BJ (cell line): Measurements from ENCODE around the gene ACAD8. TPM values are rescaled to one million over a fixed set of nuclear protein-coding genes. Genes with fewer than 3 reads are reported as not detected.

Source experiments
- CTCF ChIA-PET: fragments of 350-600 bp; formaldehyde crosslinking; extraction: SDS; loops from one replicate; lab custom pipeline; 2021; ENCODE audit warnings: antibody characterized with exemption, inconsistent platforms; lab: Yijun Ruan, JAX
- POLR2A ChIA-PET: fragments of 300-600 bp; sonication (Branson Sonifier 250); formaldehyde crosslinking; extraction: SDS; loops from one replicate; lab custom pipeline; 2021; ENCODE audit warnings: antibody characterized with exemption; lab: Charles Lee
- DNase-seq: peaks from one replicate; pipeline ENCODE4 v3.0.0-alpha.2; 2011; ENCODE audit warnings: low read depth
- H3K27me3 ChIP-seq: 2 replicates; pipeline ENCODE4 v1.6.0; 2011; ENCODE audit warnings: low read length; ENCODE audit not compliant: control insufficient read depth, insufficient read depth
- H3K36me3 ChIP-seq: 2 replicates; pipeline ENCODE4 v1.5.1; 2011; ENCODE audit warnings: low read length; ENCODE audit not compliant: control insufficient read depth, insufficient read depth
- H3K4me3 ChIP-seq: 2 replicates; pipeline ENCODE4 v1.5.1; 2011; ENCODE audit warnings: low read depth, mild to moderate bottlenecking, control low read depth, low read length
- polyA plus RNA-seq: library from polyadenylated mRNA; depleted of rRNA; stranded (reverse); fragments of >200 nt; gene quantifications from 2 replicates; pipeline ENCODE4 v1.2.3, GENCODE V29; 2011
- TF ChIP-seq, protein P1 (sequence below): IDR thresholded peaks from 2 replicates; pipeline ENCODE4 v1.5.1; 2011; ENCODE audit warnings: low read depth, mild to moderate bottlenecking, control low read depth, inconsistent platforms, low read length, moderate library complexity; ENCODE audit not compliant: insufficient read depth

Gene ACAD8
- polyA plus RNA-seq, 1 experiment, result 19.4 TPM

DNA sequence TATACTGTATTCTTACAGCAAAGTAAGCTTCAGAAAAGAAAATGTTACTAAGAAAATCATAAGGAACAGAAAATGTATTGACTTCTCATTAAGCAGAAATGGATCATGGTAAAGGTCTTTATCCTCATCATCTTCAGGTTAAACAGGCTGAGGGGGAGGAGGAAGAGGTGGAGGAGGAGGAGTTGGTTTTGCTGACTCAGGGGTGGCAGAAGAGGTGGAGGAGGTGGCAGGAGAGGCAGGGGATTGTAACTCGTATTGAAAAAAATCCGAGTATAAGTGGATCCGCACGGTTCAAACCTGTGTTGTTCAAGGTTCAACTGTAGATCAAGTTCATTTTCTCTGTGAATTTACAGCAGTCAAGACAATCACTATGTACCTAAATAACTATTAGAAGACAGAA lies 35.8 kb downstream of the ACAD8 start:
- CTCF ChIA-PET, result no interaction called here
- TF ChIP-seq, protein P1, sequence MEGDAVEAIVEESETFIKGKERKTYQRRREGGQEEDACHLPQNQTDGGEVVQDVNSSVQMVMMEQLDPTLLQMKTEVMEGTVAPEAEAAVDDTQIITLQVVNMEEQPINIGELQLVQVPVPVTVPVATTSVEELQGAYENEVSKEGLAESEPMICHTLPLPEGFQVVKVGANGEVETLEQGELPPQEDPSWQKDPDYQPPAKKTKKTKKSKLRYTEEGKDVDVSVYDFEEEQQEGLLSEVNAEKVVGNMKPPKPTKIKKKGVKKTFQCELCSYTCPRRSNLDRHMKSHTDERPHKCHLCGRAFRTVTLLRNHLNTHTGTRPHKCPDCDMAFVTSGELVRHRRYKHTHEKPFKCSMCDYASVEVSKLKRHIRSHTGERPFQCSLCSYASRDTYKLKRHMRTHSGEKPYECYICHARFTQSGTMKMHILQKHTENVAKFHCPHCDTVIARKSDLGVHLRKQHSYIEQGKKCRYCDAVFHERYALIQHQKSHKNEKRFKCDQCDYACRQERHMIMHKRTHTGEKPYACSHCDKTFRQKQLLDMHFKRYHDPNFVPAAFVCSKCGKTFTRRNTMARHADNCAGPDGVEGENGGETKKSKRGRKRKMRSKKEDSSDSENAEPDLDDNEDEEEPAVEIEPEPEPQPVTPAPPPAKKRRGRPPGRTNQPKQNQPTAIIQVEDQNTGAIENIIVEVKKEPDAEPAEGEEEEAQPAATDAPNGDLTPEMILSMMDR, result no peak
- POLR2A ChIA-PET, result no interaction called here
- Histone ChIP-seq H3K36me3 (no peaks in the 10 kb centered on the region), H3K4me3 (no peak overlapping the region), H3K27me3 (no peaks in the 10 kb centered on the region)
- DNase-seq, result no peak

DNA sequence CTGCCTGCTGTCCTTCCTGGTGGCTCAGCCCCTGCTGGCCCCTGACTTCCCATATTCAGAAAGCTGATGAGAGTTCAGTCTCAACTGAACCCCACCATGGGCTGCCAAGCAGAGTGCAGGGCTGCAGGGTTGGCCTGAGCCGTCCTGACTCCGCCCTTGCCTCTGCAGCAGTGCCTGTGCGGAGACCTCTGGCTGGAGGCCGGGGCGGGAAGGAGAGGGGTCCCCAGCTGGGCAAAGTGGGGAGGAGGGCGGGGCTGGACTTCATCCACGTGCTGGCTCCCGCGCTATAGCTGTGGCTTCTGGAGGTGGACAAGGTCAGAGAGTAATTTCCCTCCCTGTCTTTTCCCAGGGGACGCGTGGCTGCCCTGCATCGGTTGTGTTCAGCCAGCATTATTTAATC lies 36.4 kb downstream of the ACAD8 start:
- H3K36me3 ChIP-seq, result no peaks in the 10 kb centered on the region
- ChIA-PET POLR2A (no interaction called here), CTCF (no interaction called here)
- TF ChIP-seq, protein P1, result no peak
- H3K27me3 ChIP-seq, result no peaks in the 10 kb centered on the region
- H3K4me3 ChIP-seq, result no peak overlapping the region
- DNase-seq, result no peak

DNA sequence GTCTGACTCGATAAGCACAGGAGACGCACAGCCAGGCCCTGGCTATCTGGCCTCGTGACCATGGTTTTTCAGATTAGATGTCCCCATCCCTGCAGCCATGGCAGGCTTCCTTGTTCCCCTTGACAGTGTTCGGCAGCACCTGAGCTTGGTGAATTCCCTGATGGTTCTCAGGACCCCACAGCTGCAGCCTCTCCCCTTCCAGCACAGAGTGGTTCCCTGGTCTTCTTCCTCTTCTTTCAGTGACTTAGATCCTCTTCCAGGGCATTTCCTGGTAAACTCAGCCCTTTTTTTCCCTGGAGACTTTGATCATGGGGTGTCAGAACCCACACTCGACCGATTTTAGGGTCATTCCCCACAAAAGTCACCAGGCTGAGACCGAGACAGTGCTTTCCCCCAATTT lies 37.3 kb downstream of the ACAD8 start:
- Histone ChIP-seq H3K4me3 (no peak overlapping the region), H3K27me3 (no peaks in the 10 kb centered on the region), H3K36me3 (no peaks in the 10 kb centered on the region)
- TF ChIP-seq, protein P1, result no peak
- no peak for DNase-seq
- CTCF ChIA-PET, result no interaction called here
- POLR2A ChIA-PET, result no interaction called here

DNA sequence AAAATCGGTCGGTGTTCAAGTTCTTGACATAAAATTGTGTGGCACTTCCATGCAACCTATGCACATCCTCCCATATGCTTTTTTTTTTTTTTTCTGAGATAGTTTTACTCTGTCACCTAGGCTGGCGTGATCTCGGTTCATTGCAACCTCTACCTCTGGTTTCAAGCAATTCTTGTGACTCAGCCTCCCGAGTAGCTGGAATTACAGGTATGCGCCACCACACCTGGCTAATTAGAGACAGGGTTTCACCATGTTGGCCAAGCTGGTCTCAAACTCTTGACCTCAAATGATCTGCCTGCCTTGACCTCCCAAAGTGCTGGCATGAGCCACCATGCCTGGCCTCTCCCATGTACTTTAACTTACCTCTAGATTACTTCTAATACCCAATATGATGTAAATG lies 37.8 kb downstream of the ACAD8 start:
- CTCF ChIA-PET, result no interaction called here
- Histone ChIP-seq H3K27me3 (no peaks in the 10 kb centered on the region), H3K36me3 (no peaks in the 10 kb centered on the region), H3K4me3 (no peak overlapping the region)
- POLR2A ChIA-PET, result no interaction called here
- TF ChIP-seq, protein P1, result no peak
- no peak for DNase-seq

DNA sequence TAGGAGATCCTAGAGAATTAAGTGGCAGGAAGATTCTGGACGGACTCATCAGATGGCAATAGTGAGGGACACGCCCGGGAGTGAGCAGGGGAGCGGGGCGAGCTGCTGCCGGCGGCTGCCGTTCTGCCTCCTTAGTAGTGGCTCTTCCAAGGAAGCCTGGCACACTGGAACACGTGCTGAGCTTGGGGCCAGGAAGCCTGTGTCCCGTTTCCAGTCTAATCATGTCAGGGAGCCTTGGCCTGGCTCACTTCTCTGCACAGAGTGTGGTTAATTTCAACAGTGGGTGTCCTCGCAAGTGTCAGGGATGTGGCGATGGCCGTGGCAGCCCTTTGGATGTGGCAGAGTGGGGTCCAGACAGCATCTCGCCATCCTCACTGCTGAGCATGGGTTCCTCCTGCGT lies 39.3 kb downstream of the ACAD8 start:
- no peak overlapping the region for H3K4me3 ChIP-seq
- CTCF ChIA-PET, result no interaction called here
- H3K27me3 ChIP-seq, result no peaks in the 10 kb centered on the region
- no peak for DNase-seq
- POLR2A ChIA-PET, result no interaction called here
- TF ChIP-seq, protein P1, result no peak
- no peaks in the 10 kb centered on the region for H3K36me3 ChIP-seq
